ENCODE data around the gene REL.

DNA sequence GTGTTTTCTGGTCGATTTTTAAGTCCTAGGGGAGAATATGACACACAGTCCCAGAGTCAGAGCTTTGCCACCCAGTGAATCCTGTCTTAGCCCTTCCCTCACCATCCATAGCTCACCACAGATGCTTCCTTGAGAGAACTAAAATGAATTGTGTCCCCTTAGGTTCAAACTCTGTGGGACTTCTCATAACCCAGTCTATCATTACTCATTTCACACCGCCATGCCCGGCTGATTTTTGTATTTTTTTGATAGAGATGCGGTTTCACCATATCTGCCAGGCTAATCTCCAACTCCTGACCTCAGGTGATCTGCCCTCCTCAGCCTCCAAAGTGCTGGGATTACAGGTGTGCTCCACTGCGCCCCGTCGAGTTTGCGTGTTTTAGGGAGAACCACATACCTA lies 66.8 kb downstream of the REL start:
- TF ChIP-seq YY1 (IDR thresholded peaks at IDR 0.05; ENCODE audit: insufficient read depth, insufficient read length) (no peak), ZNF274 (IDR thresholded peaks at IDR 0.05; ENCODE audit: low read depth, low read length) (no peak), SUZ12 (IDR thresholded peaks at IDR 0.05; ENCODE audit: extremely low read depth, insufficient read depth, insufficient read length) (no peak)

Data from NT2/D1 (cell line).